Measurements from ENCODE around the gene GNL1. TPM values are rescaled to one million over a fixed set of nuclear protein-coding genes. Genes with fewer than 3 reads are reported as not detected.
A peak's percentile ranks its signal among the peaks of the same experiment; 100 is the strongest.

Gene GNL1
- total and polyA plus RNA-seq, 2 of the 8 experiments (the other 6 are each of a cell fraction or from before 2014, with no cell fraction given) = 42.4 to 67.8 TPM

DNA sequence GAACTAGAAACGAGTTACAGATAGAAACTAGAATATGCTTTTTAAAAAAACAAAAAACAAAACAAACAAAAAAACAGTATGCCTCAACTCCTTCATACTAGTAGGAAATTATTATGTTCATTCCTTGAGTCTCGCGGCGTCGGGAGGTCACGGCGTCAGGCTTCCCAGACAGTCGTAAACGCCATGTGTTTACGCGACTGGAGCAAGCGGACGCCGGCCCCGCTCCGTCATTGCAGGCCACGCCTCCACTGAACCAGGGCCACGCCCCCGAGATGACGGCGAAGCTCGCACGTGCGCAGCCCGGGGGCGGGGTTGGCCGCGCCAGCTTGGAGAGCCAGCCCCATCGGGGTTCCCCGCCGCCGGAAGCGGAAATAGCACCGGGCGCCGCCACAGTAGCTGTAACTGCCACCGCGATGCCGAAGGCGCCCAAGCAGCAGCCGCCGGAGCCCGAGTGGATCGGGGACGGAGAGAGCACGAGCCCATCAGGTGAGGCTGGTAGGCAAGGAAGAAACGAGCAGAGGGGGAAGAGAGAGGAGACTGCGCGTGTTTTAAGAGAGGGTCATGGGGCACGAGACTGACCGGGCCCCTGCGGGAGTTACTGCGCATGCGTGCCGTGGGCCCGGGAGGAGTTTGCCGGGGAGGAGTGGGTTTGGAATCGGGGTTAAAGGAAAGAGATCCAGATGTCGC lies 14.9 kb upstream of the GNL1 start, which contains the start of gene ABCF1:
Gene ABCF1, plus strand, starts transcription at position 368 of the 687 bp plus-strand sequence. Its CDS starts 46 bp downstream, at position 414.
- H2BK20ac ChIP-seq (ENCODE audit: low read length) = no peak within 1 kb of the TSS
- no peak for TF ChIP-seq FOSL1 (IDR thresholded peaks at IDR 0.05; ENCODE audit: insufficient read depth, low read depth, low read length)
- peak; percentile 96 for TF ChIP-seq CREB1 (IDR thresholded peaks at IDR 0.05)
- no peak for TF ChIP-seq HDAC6 (IDR thresholded peaks at IDR 0.05; ENCODE audit: low read depth, low read length)
- TF ChIP-seq SP1 (IDR thresholded peaks at IDR 0.05; ENCODE audit: low read depth, low read length) = peak; percentile 65; the same call in 1 of the 2 replicates
- TF ChIP-seq BACH1 (IDR thresholded peaks at IDR 0.05; ENCODE audit: low read length) = peak; percentile 26; the same call in 1 of the 2 replicates
- no peak for TF ChIP-seq TCF12 (IDR thresholded peaks at IDR 0.05; ENCODE audit: low read depth, low read length)
- TF ChIP-seq KDM5A (IDR thresholded peaks at IDR 0.05; ENCODE audit: low read length) = 0 out of 2 replicates have a peak, but pooled peaks have one; percentile 19
- no peak for TF ChIP-seq RFX5 (IDR thresholded peaks at IDR 0.05; ENCODE audit: borderline replicate concordance, low read depth, low read length)
- TF ChIP-seq NANOG (IDR thresholded peaks at IDR 0.05; ENCODE audit: insufficient read depth, low read depth, low read length, poor library complexity, severe bottlenecking) = no peak
- TF ChIP-seq NRF1 (IDR thresholded peaks at IDR 0.05; ENCODE audit: low read depth, low read length) = peak; percentile 61
- no peak for TF ChIP-seq CTBP2 (IDR thresholded peaks at IDR 0.05; ENCODE audit: borderline replicate concordance, insufficient read depth, insufficient read length, low read length)

More for the DNA sequence above, 14.9 kb upstream of the GNL1 start, which contains the start of gene ABCF1:
- peaks cover 0 to 8% (median 2%) of the 10 kb centered on the region in 4 experiments; a peak in 4 of 8 replicates for H3K36me3 ChIP-seq (ENCODE audit: control insufficient read depth in 2 of 4, insufficient read depth in 4 of 4, low read length in 3 of 4)
- DNase-seq (ENCODE audit: low read depth in 1 of 2, low spot score in 2 of 2) (peak; percentile 90 to 100), FAIRE-seq (no peak)
- H2AFZ ChIP-seq (ENCODE audit: low read length) = peak within 1 kb of the TSS; percentile 79
- no peak within 1 kb of the TSS for H3K14ac ChIP-seq (ENCODE audit: insufficient read length)
- H2AK5ac ChIP-seq (ENCODE audit: low read depth, low read length) = peak within 1 kb of the TSS; percentile 53; the same call in 1 of the 2 replicates
- H3K4me3 ChIP-seq (ENCODE audit: extremely low read depth in 1 of 4, insufficient read depth in 2 of 4, low read depth in 3 of 4, low read length in 4 of 4) = peak within 1 kb of the TSS; percentile 88 to 98 (median 95)
- peak within 1 kb of the TSS; percentile 32 for H3K4ac ChIP-seq (replicated peaks; ENCODE audit: insufficient read length, low read depth, low read length)
- peak within 1 kb of the TSS; percentile 84 for H2BK12ac ChIP-seq (ENCODE audit: low read depth, low read length)
- H4K8ac ChIP-seq (ENCODE audit: extremely low read depth, insufficient read depth, low read length) = peak within 1 kb of the TSS; percentile 97
- H4K91ac ChIP-seq (replicated peaks; ENCODE audit: insufficient read length, low read length) = peak within 1 kb of the TSS; percentile 66
- H3K27ac ChIP-seq (ENCODE audit: low read depth, low read length) = peak within 1 kb of the TSS; percentile 95
- peaks cover 9% of the 10 kb centered on the region; the same call in 1 of the 2 replicates for H3K23me2 ChIP-seq (ENCODE audit: low read depth, low read length)
- POLR2A ChIA-PET (ENCODE audit: partially characterized antibody) = interaction anchor here (0.7 to 3.5 kb wide), 20 partner anchors 9 to 970 kb away, joined by 3 to 34 read pairs (median 4); partner anchors contain the start of genes DHX16, GNL1, MRPS18B and PRR3
- 1% methylated on average over 59 of the region's 59 CpGs; no CpG with 5 or more reads in 1 of the 2 experiments for WGBS, 2 experiments (ENCODE audit: extremely low coverage in 1 of 2, insufficient coverage in 1 of 2, insufficient read length in 1 of 2, insufficient replicate concordance in 2 of 2, low coverage in 1 of 2, low lambda C conversion rate in 2 of 2, missing lambda C conversion rate in 1 of 2)
- no peaks in the 10 kb centered on the region for H3K27me3 ChIP-seq (replicated peaks in 1 of 4; ENCODE audit: control insufficient read depth in 3 of 4, extremely low read depth in 1 of 4, insufficient read depth in 3 of 4, low read length in 3 of 4)
- H3K79me1 ChIP-seq (ENCODE audit: low read depth, low read length) = peaks cover 12% of the 10 kb centered on the region; the same call in 1 of the 2 replicates
- H3K18ac ChIP-seq (ENCODE audit: extremely low read depth, low read length) = peak within 1 kb of the TSS; percentile 99
- peak within 1 kb of the TSS; percentile 91 to 93 for H3K4me2 ChIP-seq (ENCODE audit: insufficient read depth in 1 of 2, low read depth in 2 of 2, low read length in 2 of 2)
- no peaks in the 10 kb centered on the region for H3K9me3 ChIP-seq (ENCODE audit: insufficient read depth in 2 of 2, low read depth in 1 of 2, low read length in 1 of 2)
- H3K56ac ChIP-seq (replicated peaks; ENCODE audit: insufficient read length, low read depth, low read length) = peak within 1 kb of the TSS; percentile 83
- peaks cover 23 to 45% of the 10 kb centered on the region in 2 experiments for H3K79me2 ChIP-seq (ENCODE audit: control insufficient read depth in 1 of 2, insufficient read depth in 2 of 2, low read length in 2 of 2)
- H4K20me1 ChIP-seq (replicated peaks in 1 of 2; ENCODE audit: control insufficient read depth in 1 of 2, insufficient read depth in 2 of 2, low read length in 2 of 2) = peaks cover 0 to 16% of the 10 kb centered on the region in 2 experiments
- H3K4me1 ChIP-seq (replicated peaks in 1 of 4; ENCODE audit: control insufficient read depth in 3 of 4, insufficient read depth in 4 of 4, low read length in 3 of 4) = peaks cover 0 to 4% (median 2%) of the 10 kb centered on the region in 4 experiments; a peak in 5 of 7 replicates
- peak within 1 kb of the TSS; percentile 88; the same call in 1 of the 2 replicates for H2BK15ac ChIP-seq (ENCODE audit: low read length)
- H3K9ac ChIP-seq (replicated peaks in 1 of 4; ENCODE audit: extremely low read depth in 1 of 4, low read depth in 3 of 4, low read length in 3 of 4) = peak within 1 kb of the TSS; percentile 61 to 98 (median 94)
- peak within 1 kb of the TSS; percentile 99 for H4K5ac ChIP-seq (ENCODE audit: insufficient read length, low read depth, low read length)
- CTCF ChIA-PET (ENCODE audit: partially characterized antibody) = interaction anchor here (0.6 to 2.2 kb wide), 5 partner anchors 8 to 161 kb away, joined by 3 to 11 read pairs (median 3); no protein-coding TSS in a partner anchor
- peak within 1 kb of the TSS; percentile 98 for H2BK5ac ChIP-seq (ENCODE audit: low read depth, low read length)
- H3K23ac ChIP-seq (ENCODE audit: insufficient read length) = no peak within 1 kb of the TSS
- H2BK120ac ChIP-seq (replicated peaks; ENCODE audit: low read depth, low read length) = no peak within 1 kb of the TSS

Data from H1 (cell line).